Activated B cell treated with CpG ODN at 0.5 μM for 24 hours (primary cell): ENCODE measurements around the gene CARNS1. TPM values are rescaled to one million over a fixed set of nuclear protein-coding genes. Genes with fewer than 3 reads are reported as not detected.

ENCODE experiments used
- ATAC-seq: fragments of 200-7000 bp; cut with Tn5 transposase; one replicate; pipeline ENCODE4 v1.10.0; 2021; ENCODE audit warnings: low read depth, mild to moderate bottlenecking, moderate library complexity
- CTCF ChIA-PET: fragments of 350-600 bp; sonication (Branson Sonifier 250); formaldehyde crosslinking; loops from one replicate; lab custom pipeline; 2021; ENCODE audit warnings: antibody characterized with exemption; lab: Charles Lee
- POLR2A ChIA-PET: fragments of 350-600 bp; sonication (Branson Sonifier 250); formaldehyde crosslinking; loops from one replicate; lab custom pipeline; 2021; ENCODE audit warnings: antibody characterized with exemption; lab: Charles Lee
- DNase-seq: peaks from one replicate; pipeline ENCODE4 v3.0.0; 2022
- H3K27ac Mint-ChIP-seq: one replicate; pipeline ENCODE4 v1.8.0; 2020; ENCODE audit warnings: mixed read lengths
- H3K27me3 Mint-ChIP-seq: one replicate; pipeline ENCODE4 v1.8.0; 2021; ENCODE audit warnings: mixed read lengths
- H3K36me3 Mint-ChIP-seq: one replicate; pipeline ENCODE4 v1.8.0; 2021; ENCODE audit warnings: low read depth, mixed read lengths
- H3K4me1 Mint-ChIP-seq: one replicate; pipeline ENCODE4 v1.8.0; 2021; ENCODE audit warnings: mixed read lengths
- H3K4me3 Mint-ChIP-seq: one replicate; pipeline ENCODE4 v1.8.0; 2020; ENCODE audit warnings: mild to moderate bottlenecking, mixed read lengths
- H3K9me3 Mint-ChIP-seq: one replicate; pipeline ENCODE4 v1.8.0; 2020; ENCODE audit warnings: mixed read lengths
- intact Hi-C: fragments of 100-400 bp; cut with micrococcal nuclease; formaldehyde crosslinking; loops from one replicate; pipeline ENCODE4 v1.15.1; 2024
- total RNA-seq: library from RNA; stranded (reverse); gene quantifications from 2 replicates; pipeline ENCODE4 v1.2.3, GENCODE V29; 2022
- TF ChIP-seq, protein P1 (sequence below): fragments of 200-600 bp; IDR thresholded peaks from one replicate; pipeline ENCODE4 v1.8.0; 2022; ENCODE audit warnings: antibody characterized with exemption, mild to moderate bottlenecking

Gene CARNS1
- total RNA-seq, 1 donor from 2014 or later, result 6.3 TPM

DNA sequence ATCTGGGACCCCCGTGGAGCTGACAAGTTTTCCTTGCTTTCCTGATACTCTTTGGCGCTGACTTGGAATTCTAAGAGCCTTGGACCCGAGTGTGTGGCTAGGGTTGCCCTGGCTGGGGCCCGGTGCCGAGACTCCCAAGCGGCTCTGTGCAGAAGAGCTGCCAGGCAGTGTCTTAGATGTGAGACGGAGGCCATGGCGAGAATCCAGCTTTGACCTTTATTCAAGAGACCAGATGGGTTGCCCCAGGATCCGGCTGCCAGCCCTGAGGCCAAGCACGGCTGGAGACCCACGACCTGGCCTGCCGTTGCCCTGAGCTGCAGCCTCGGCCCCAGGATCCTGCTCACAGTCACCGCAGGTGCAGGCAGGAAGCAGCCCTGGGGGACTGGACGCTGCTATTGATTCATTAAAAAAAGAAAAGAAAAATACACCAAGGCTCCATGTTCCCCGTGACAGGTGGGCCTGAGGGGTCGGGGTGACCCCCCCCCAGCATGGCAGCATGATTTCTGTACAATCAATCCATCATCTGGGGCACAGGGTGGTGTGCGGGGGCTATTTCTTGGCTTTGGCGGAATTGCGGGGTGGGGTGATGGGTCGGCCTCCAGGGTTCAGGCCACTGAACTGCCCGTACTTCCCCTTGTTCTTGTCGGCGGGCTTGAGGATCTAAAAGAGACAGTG is 17.4 kb upstream of the CARNS1 start:
- ChIA-PET CTCF (no interaction called here), POLR2A (interaction anchor here (1.0 to 17.5 kb wide), 5 partner anchors 14 to 130 kb away, joined by 3 to 693 read pairs (median 5); partner anchors contain the start of genes POLD4, PTPRCAP and RPS6KB2)
- H3K36me3 Mint-ChIP-seq, result peaks cover 46% of the 10 kb centered on the region
- H3K9me3 Mint-ChIP-seq, result no peaks in the 10 kb centered on the region
- H3K4me3 Mint-ChIP-seq, result no peak overlapping the region
- H3K27ac Mint-ChIP-seq, result no peak overlapping the region
- TF ChIP-seq, protein P1, sequence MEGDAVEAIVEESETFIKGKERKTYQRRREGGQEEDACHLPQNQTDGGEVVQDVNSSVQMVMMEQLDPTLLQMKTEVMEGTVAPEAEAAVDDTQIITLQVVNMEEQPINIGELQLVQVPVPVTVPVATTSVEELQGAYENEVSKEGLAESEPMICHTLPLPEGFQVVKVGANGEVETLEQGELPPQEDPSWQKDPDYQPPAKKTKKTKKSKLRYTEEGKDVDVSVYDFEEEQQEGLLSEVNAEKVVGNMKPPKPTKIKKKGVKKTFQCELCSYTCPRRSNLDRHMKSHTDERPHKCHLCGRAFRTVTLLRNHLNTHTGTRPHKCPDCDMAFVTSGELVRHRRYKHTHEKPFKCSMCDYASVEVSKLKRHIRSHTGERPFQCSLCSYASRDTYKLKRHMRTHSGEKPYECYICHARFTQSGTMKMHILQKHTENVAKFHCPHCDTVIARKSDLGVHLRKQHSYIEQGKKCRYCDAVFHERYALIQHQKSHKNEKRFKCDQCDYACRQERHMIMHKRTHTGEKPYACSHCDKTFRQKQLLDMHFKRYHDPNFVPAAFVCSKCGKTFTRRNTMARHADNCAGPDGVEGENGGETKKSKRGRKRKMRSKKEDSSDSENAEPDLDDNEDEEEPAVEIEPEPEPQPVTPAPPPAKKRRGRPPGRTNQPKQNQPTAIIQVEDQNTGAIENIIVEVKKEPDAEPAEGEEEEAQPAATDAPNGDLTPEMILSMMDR, result no peak
- no peak for ATAC-seq
- intact Hi-C loops, result no loop called here
- no peaks in the 10 kb centered on the region for H3K27me3 Mint-ChIP-seq
- peaks cover 53% of the 10 kb centered on the region for H3K4me1 Mint-ChIP-seq
- DNase-seq, result no peak

DNA sequence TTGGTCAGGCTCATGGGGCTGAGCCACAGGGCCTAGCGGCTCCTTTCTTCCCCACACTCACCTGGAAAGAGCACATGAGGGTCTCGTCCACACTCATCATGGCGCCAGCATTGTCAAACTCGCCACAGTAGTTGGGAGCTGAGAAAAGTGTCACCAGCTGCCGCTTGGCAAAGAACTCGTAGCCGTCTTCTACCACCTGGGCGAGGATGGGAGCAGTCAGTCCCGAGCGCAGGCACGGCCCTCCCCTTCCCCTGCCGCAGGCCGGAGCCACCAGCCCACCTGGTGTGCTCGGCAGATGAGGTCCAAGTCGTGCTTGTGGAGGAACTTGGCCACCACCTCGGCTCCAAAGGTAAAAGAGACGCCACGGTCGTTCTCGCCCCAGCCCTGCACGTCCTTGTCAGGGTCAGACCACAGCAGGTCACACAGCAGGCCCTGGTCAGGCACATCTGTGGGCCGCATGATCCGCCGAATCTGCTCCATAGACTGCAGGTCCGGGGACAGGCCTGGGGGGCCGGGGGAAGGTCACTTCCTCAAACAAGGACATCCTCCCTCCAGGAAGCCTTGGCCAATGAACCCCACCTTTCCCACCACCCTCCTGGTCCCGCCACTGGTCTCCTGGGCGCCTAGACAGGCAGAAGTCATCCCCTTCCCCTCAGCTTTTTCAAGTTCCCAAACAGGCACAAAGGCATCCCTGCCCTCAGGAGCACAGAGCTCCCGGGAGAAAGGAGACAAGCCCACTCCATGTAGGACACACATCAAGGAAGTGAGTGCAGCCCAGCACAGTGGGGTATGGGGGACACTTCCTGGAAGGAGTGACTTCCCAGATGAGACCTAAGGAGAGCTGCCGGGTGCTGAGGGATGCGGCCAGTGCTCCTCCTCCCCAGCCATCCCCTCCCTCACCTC is 16.6 kb upstream of the CARNS1 start:
- TF ChIP-seq, protein P1, result no peak
- peaks cover 57% of the 10 kb centered on the region for H3K4me1 Mint-ChIP-seq
- ChIA-PET POLR2A (interaction anchor here (0.6 to 17.5 kb wide), 9 partner anchors 18 to 131 kb away, joined by 3 to 693 read pairs (median 14); partner anchors contain the start of genes AIP, CARNS1, CLCF1 and POLD4), CTCF (no interaction called here)
- H3K36me3 Mint-ChIP-seq, result peaks cover 45% of the 10 kb centered on the region
- H3K27me3 Mint-ChIP-seq, result no peaks in the 10 kb centered on the region
- intact Hi-C loops, result no loop called here
- H3K9me3 Mint-ChIP-seq, result no peaks in the 10 kb centered on the region
- DNase-seq (no peak), ATAC-seq (no peak)
- H3K4me3 Mint-ChIP-seq, result no peak overlapping the region
- no peak overlapping the region for H3K27ac Mint-ChIP-seq

DNA sequence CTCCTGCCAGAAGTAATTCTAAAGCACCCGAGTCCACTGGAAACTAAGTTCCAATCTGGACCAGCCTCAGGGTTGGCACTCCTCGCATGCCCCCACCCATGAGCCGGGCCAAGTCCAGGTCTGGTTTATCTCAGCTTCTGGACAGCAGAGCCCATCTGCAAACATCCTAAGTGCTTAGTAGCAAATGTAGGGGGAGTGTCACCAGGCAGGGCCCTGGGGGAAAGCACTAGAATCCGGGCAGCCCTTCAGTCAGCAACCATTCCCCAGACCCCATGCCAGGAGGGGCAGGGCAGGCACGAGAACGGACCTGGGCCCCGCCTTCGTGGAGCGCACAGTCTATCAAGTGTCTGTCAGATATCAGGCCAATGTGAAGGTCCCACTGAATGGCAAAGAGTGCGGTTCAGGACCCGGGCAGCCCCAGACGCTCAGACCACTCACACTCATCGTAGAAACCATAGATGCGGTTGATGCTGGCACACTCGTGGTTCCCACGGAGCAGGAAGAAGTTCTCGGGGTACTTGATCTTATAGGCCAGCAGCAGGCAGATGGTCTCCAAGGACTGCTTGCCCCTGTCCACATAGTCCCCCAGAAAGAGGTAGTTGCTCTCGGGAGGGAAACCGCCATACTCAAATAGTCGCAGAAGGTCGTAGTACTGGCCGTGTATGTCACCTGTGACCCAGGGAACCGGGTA is 15.1 kb upstream of the CARNS1 start:
- Mint-ChIP-seq H3K4me3 (peak overlapping the region; percentile 86), H3K27me3 (no peaks in the 10 kb centered on the region), H3K4me1 (peaks cover 68% of the 10 kb centered on the region), H3K27ac (peak overlapping the region; percentile 81), H3K9me3 (no peaks in the 10 kb centered on the region), H3K36me3 (peaks cover 48% of the 10 kb centered on the region)
- TF ChIP-seq, protein P1, result no peak
- DNase-seq, result no peak
- ChIA-PET CTCF (interaction anchor here (1.2 to 5.7 kb wide), 14 partner anchors 9 to 107 kb away, joined by 3 to 53 read pairs (median 10); partner anchors contain the start of genes CDK2AP2, PITPNM1, PTPRCAP and RAD9A), POLR2A (interaction anchor here (0.6 to 17.5 kb wide), 25 partner anchors 9 to 243 kb away, joined by 3 to 693 read pairs (median 13); partner anchors contain the start of genes AIP, ANKRD13D, CARNS1 and CDK2AP2)
- ATAC-seq, result no peak
- intact Hi-C loops, result loop anchor here (5.0 kb wide), 3 partner anchors 187 to 232 kb away; partner anchors contain the start of gene NDUFV1

DNA sequence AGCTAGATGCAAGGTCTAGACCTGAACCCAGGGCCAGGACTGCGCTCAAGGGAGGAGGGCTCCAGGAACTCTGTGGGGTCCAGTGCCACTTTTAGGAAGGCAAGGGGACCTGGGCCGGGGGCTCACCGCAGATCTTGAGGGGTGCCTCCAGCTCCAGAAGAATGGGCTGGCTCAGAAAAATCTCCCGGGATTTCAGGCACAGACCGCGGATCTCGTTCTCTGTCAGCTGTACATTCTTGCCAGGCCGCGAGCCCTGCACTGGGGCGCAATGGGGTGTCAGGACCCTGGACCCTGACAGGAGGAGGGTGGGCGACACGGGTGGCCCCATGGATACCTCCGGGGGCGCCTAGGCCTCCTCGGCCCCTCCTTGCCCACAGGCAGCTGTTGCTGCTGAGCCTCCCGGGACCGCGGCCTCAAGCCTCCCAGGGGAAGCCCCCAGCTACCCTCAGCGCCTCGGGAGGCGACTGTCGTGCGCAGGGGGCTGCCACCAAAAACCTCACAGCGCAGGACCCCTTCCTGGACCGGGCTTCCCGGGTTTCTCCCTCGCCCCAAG is 14.5 kb upstream of the CARNS1 start:
- no peak for DNase-seq
- peak; percentile 16 for ATAC-seq
- POLR2A ChIA-PET, result interaction anchor here (0.6 to 17.5 kb wide), 34 partner anchors 10 to 962 kb away, joined by 3 to 693 read pairs (median 8); partner anchors contain the start of genes AIP, ANKRD13D, CARNS1 and CDK2AP2

More for the DNA sequence above, 14.5 kb upstream of the CARNS1 start:
- H3K4me1 Mint-ChIP-seq, result peaks cover 74% of the 10 kb centered on the region
- TF ChIP-seq, protein P1, result no peak
- H3K27me3 Mint-ChIP-seq, result no peaks in the 10 kb centered on the region
- H3K27ac Mint-ChIP-seq, result peak overlapping the region; percentile 81
- intact Hi-C loops, result loop anchor here (1.0 to 5.0 kb wide), 9 partner anchors 10 to 231 kb away; partner anchors contain the start of genes NDUFV1, PTPRCAP, RAD9A and RPS6KB2
- CTCF ChIA-PET, result interaction anchor here (1.0 to 5.7 kb wide), 21 partner anchors 9 to 107 kb away, joined by 3 to 53 read pairs (median 8); partner anchors contain the start of genes CARNS1, CDK2AP2, PITPNM1 and POLD4
- peaks cover 50% of the 10 kb centered on the region for H3K36me3 Mint-ChIP-seq
- H3K4me3 Mint-ChIP-seq, result peak overlapping the region; percentile 86
- H3K9me3 Mint-ChIP-seq, result no peaks in the 10 kb centered on the region
